H1 (cell line): ENCODE measurements around the gene GBX1. TPM values are rescaled to one million over a fixed set of nuclear protein-coding genes. Genes with fewer than 3 reads are reported as not detected.

ENCODE experiments used
- ATF2 ChIP-seq: IDR thresholded peaks from 2 replicates; pipeline ENCODE4 v1.6.1; 2012; ENCODE audit warnings: low read length, inconsistent platforms
- BCL11A ChIP-seq, 2 experiments: IDR thresholded peaks; one replicate each; pipeline ENCODE4 v1.6.1; 2011; ENCODE audit warnings: low read depth in 2 of 2, low read length in 2 of 2, mild to moderate bottlenecking in 2 of 2
- BRCA1 ChIP-seq: IDR thresholded peaks from 2 replicates; pipeline ENCODE4 v1.6.1; 2012; ENCODE audit warnings: low read depth, low read length, improper control_type of control experiment
- CHD2 ChIP-seq: IDR thresholded peaks from 2 replicates; pipeline ENCODE4 v1.6.1; 2012; ENCODE audit warnings: low read length, improper control_type of control experiment
- CREB1 ChIP-seq: IDR thresholded peaks from 2 replicates; pipeline ENCODE4 v1.6.1; 2012; ENCODE audit warnings: inconsistent platforms
- EGR1 ChIP-seq: IDR thresholded peaks from 2 replicates; pipeline ENCODE4 v1.6.1; 2011; ENCODE audit warnings: low read depth, low read length, borderline replicate concordance
- GABPA ChIP-seq: IDR thresholded peaks from 2 replicates; pipeline ENCODE4 v1.6.1; 2011; ENCODE audit warnings: mild to moderate bottlenecking, low read length, moderate library complexity, borderline replicate concordance; ENCODE audit not compliant: insufficient read depth
- GTF2F1 ChIP-seq: IDR thresholded peaks from 2 replicates; pipeline ENCODE4 v1.6.1; 2012; ENCODE audit warnings: low read depth, low read length, improper control_type of control experiment, borderline replicate concordance
- JUN ChIP-seq: IDR thresholded peaks from 2 replicates; pipeline ENCODE4 v1.6.1; 2011; ENCODE audit warnings: low read depth, mild to moderate bottlenecking, improper control_type of control experiment, low read length
- MAFK ChIP-seq: IDR thresholded peaks from 2 replicates; pipeline ENCODE4 v1.6.1; 2012; ENCODE audit warnings: low read depth, mild to moderate bottlenecking, improper control_type of control experiment, low read length
- MAX ChIP-seq: IDR thresholded peaks from 2 replicates; pipeline ENCODE4 v1.6.1; 2012; ENCODE audit warnings: inconsistent platforms
- POLR2A ChIP-seq, 2 experiments: IDR thresholded peaks; 1 replicate in 1 of 2; 2 replicates in 1 of 2; pipeline ENCODE4 v1.6.1; 2011; ENCODE audit warnings: low read depth in 2 of 2, low read length in 2 of 2, mild to moderate bottlenecking in 2 of 2; ENCODE audit errors: control extremely low read depth in 1 of 2
- POLR2AphosphoS5 ChIP-seq: IDR thresholded peaks from 2 replicates; pipeline ENCODE4 v1.6.1; 2011; ENCODE audit warnings: low read depth, low read length
- POU5F1 ChIP-seq: IDR thresholded peaks from 2 replicates; pipeline ENCODE4 v1.6.1; 2011; ENCODE audit warnings: low read depth, mild to moderate bottlenecking, low read length, moderate library complexity
- RBBP5 ChIP-seq: IDR thresholded peaks from 2 replicates; pipeline ENCODE4 v1.7.1; 2012; ENCODE audit warnings: low read depth, mild to moderate bottlenecking, inconsistent platforms, low read length, moderate library complexity, borderline replicate concordance
- SAP30 ChIP-seq: fragments of 300-600 bp; sonication (generic); IDR thresholded peaks from 2 replicates; pipeline ENCODE4 v1.7.1; 2012; ENCODE audit warnings: low read length, moderate library complexity, mild to moderate bottlenecking, inconsistent platforms; ENCODE audit not compliant: insufficient read depth, insufficient replicate concordance
- SIN3A ChIP-seq, 2 experiments: IDR thresholded peaks in 1 of 2; conservative IDR thresholded peaks in 1 of 2; 2 replicates each; pipeline ENCODE4 v1.6.1; 2011 to 2012; ENCODE audit warnings: low read length in 2 of 2, improper control_type of control experiment in 1 of 2, low read depth in 1 of 2, mild to moderate bottlenecking in 1 of 2
- SIRT6 ChIP-seq: IDR thresholded peaks from one replicate; pipeline ENCODE4 v1.7.1; 2012; ENCODE audit warnings: low read length, inconsistent platforms
- SP4 ChIP-seq: IDR thresholded peaks from 2 replicates; pipeline ENCODE4 v1.6.1; 2012; ENCODE audit warnings: low read length, inconsistent platforms
- TEAD4 ChIP-seq: IDR thresholded peaks from 2 replicates; pipeline ENCODE4 v1.6.1; 2012; ENCODE audit warnings: low read depth, low read length, inconsistent platforms, mixed read lengths
- USF2 ChIP-seq: IDR thresholded peaks from 2 replicates; pipeline ENCODE4 v1.6.1; 2011; ENCODE audit warnings: low read length, improper control_type of control experiment
- ZNF274 ChIP-seq: IDR thresholded peaks from 2 replicates; pipeline ENCODE4 v1.7.0; 2012; ENCODE audit warnings: low read length, borderline replicate concordance; ENCODE audit errors: extremely low read depth
- polyA plus RNA-seq, 7 experiments: library from polyadenylated mRNA; depleted of rRNA in 3 of 7; stranded (reverse) in 5 of 7; unstranded in 2 of 7; fragments of >200 nt in 5 of 7; fragments of 200-250 nt in 2 of 7; gene quantifications; 1 replicate in 5 of 7; 2 replicates in 1 of 7; 4 replicates in 1 of 7; pipeline versions ENCODE4 v1.2.1 to v1.2.3, GENCODE V29; 2011 to 2013; ENCODE audit warnings: missing spikeins in 2 of 7, mixed read lengths in 2 of 7
- total RNA-seq: library from RNA; stranded (reverse); fragmentation: NEBNext Ultra II Directional; extraction: Animal tissue kit (Norgen Biotek cat#: 25700); gene quantifications from 2 replicates; pipeline ENCODE4 v1.2.1, GENCODE V29; 2021

GBX1 gene
- total and polyA plus RNA-seq, 2 of the 8 experiments (the other 6 are each of a cell fraction or from before 2014, with no cell fraction given): not detected

GRCh38 chr7:151172273-151173141, 5.0 kb upstream of the GBX1 start (continued):
- TF ChIP-seq TEAD4: peak; percentile 74
- no peak for TF ChIP-seq POLR2AphosphoS5
- TF ChIP-seq ATF2: peak; percentile 73; the same call in 1 of the 2 replicates
- no peak for TF ChIP-seq SAP30
- no peak for TF ChIP-seq EGR1
- TF ChIP-seq MAX: peak; percentile 66; the same call in 1 of the 2 replicates
- TF ChIP-seq SIRT6: no peak
- no peak for TF ChIP-seq GTF2F1
- no peak for TF ChIP-seq BCL11A (IDR thresholded peaks at IDR 0.05; ENCODE audit: low read depth in 2 of 2, low read length in 2 of 2)
- no peak; the same call in 1 of the 2 replicates for TF ChIP-seq USF2
- TF ChIP-seq POU5F1: no peak
- TF ChIP-seq SIN3A (conservative IDR thresholded peaks at IDR 0.05 in 1 of 2, IDR thresholded peaks at IDR 0.05 in 1 of 2; ENCODE audit: low read depth in 1 of 2, low read length in 2 of 2): peak in 1 of 2 experiments; percentile 57; a peak in 1 of 4 replicates
- TF ChIP-seq JUN: no peak
- TF ChIP-seq CREB1: peak; percentile 87
- no peak for TF ChIP-seq POLR2A (IDR thresholded peaks at IDR 0.05; ENCODE audit: control extremely low read depth in 1 of 2, low read depth in 2 of 2, low read length in 2 of 2)
- TF ChIP-seq MAFK: no peak
- peak; percentile 71; the same call in 1 of the 2 replicates for TF ChIP-seq SP4
- peak; percentile 15; the same call in 1 of the 2 replicates for TF ChIP-seq BRCA1
- TF ChIP-seq CHD2: no peak
- no peak for TF ChIP-seq GABPA
- TF ChIP-seq RBBP5: no peak
- no peak for TF ChIP-seq ZNF274
